ENCODE measurements around the gene PPP2R2B.
"Not testable (repeated sequence)": the region's sequence is repeated elsewhere in the genome, so short reads cannot be mapped to it uniquely, and the experiment has no call there.

Gene PPP2R2B

DNA sequence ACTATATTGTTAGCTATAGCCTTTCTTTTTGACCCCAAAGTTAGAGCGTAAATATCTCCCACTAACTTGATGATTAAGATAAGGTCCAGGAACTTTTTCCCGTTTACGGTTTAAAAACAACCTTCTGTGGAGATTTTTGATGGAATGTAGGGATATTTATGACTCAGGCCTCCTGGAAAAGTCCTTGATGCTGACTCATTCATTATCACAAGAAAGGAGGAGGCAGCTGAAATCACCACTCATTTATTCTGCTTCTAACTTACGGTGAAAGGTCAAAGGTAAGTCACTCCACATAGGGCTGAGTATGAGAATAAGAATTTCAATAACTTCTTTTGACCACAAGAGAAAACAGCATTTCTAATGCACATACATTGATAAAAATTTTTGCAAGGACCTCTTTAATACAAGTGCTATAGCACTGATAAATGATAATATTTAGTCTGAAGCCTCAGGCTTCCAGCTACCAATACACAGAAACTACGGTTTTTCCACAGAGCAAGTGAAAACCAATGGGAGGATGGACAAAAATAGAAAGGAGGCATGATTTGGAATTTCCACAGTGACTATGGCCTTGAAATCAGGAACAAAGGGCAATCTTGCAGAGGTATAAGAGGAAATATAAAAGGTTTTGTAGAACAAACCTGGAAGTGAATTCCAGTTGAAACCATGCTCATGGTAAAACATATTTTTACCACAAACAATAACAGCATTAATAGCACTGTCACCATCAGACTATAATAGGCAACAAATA is 146.5 kb downstream of the PPP2R2B start:
- no peak for DNase-seq

DNA sequence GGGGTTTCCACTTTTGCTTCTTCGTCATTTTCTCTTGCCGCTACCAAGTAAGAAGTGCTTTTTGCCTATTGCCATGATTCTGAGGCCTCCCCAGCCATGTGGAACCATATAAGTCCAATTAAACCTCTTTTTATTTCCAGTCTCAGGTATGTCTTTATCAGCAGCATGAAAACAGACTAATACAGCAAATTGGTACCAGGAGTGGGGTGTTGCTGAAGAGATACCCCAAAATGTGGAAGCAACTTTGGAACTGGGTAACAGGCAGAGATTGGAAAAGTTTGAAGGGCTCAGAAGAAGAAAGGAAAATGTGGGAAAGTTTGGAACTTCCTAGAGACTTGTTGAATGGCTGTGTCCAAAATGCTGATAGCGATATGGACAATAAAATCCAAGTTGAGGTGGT is 149.8 kb downstream of the PPP2R2B start:
- not testable (repeated sequence) for DNase-seq

DNA sequence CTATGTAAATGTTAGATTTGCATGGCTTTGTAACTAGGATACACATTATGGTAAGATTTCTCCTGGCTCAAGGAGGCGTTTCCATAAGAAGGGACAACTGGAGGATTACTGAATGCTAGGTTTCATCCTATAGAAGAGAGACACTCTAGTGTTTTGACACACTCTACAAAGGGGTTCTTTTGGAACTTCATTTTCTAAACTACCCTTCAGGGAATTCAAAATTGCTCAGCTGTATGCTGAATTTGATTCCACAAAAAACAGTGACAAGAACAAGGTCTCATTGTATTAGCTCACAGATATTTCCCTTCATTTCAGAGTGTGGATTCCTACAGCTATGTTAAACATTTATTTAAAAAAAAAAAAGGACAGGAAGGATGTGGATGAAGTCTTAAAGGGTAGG is 151.7 kb downstream of the PPP2R2B start:
- DNase-seq = no peak

DNA sequence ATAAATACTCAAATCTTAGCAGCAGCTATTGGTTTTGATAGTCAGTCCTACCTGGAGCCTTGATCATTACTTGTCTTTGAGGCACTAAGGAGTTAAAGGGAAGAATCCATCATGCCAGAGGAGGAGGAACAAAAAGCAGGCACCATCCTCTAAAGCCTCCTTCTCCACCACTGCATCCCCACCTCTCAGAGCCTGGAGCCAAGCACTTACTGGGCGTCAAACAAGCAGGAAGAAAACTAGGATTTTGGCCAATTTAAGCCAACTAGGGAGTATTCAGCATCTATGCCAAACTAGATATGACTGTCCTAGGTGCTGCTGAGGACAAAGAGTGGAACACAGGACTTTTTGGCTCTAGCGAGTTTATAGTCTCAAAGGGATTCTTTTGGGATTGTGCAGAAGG is 152.5 kb downstream of the PPP2R2B start:
- DNase-seq = no peak

DNA sequence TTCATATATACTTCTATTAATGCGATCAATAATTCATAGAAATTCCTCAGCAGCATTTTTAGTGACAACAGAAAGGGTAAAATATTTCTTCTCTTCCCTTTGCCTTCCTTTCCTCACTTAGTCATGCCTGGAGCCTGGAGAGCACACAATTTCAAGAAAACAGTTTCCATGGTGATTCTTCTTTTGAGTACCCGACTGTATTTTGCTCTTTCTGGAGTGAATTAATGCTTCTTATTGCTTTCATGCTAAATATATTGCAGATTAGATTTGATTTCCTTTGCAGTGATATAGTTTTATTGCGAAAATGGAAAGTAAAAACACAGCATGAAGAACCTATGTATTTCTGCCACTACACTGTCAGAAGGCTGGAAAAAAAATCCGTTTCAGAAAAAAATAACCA is 153.5 kb downstream of the PPP2R2B start:
- DNase-seq = no peak

DNA sequence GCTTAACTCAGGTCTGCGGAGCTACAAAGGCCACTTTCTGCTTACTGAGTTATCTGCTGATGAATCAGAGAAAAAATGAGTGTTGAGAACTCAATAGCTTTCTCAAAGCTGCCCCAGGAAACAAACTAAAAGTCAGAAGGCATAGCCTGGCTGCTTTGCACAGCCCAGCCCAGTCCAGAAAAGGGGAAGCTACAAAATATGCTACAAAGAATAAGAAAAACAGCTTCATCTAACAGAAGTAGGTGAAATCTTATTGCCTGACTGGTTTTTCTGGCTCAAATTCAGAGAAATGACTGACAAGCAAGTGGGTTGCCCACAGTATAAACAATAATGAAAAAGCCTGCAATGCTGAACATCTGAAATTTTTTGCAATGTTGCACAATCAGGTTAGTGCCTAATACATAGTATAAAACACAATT is 156.2 kb downstream of the PPP2R2B start:
- DNase-seq = peak; percentile 68

DNA sequence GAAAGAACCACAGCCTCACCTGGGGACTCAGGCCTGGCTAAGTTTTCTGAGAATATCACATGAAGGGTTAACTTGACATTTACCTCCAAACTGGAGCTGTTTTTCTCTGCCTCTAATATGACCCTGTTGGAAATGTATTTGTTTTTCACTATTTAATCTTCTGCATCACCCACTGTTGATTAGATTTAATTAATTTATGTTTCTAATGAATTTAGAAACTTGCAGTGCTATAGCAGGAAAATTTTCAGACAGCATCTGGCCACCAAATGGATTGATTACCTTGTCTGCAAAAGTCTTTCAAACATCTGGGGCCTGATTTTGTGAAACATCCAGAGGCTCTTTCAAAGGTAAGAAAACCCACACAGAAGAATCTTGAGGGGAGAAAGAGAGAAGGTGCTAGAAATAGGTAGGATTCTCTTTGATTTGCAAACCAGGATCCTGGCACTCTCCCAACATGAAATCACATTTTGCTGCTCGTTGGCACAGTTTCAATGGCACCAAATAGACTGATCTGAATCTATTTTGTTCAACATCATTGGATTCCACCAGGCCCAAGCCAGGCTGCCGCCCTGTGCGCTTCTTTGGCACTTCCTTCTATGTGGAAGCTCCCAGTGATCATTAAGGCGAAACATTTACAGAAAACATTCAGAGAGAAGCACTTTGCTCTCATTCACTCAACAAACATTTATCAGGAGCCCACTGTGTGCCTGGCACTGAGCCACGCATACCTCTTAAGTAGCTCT is 157.3 kb downstream of the PPP2R2B start:
- no peak for DNase-seq

DNA sequence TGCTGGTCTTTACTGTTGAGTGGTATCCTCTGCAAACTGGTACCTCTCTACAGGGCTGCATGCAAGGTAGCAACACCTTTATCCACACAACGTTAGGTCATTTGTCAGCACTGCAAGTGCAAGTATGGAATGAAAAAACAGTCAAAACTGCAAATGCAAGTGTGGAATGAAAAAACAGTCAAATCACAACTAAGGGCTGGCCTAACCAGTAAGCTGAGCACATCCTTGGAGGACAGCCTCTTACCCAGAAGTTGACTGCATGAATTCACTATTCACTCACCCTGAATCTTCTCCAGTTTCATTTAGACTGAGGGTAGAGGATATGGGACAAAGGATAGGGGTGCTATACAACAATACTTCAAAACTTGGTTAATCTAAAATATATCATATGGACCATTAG is 158.4 kb downstream of the PPP2R2B start:
- no peak for DNase-seq

DNA sequence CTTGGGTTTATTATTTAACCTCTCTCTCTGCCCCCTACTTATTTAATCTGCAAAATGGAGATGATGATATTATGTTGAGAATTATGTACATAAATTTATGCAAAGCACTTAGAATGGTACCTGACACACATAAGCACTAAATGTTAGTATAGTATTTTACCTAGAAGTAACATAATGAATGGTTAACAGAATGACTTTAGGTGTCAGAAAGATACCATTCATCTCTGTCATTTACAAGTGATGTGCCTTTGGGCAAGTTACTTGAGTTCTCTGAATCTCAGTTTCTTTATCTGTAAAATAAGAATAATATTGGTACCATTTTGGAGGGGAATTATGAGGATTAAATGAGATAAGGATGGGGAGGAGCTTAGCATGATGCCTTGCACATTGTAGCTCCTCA is 159.4 kb downstream of the PPP2R2B start:
- DNase-seq = no peak

DNA sequence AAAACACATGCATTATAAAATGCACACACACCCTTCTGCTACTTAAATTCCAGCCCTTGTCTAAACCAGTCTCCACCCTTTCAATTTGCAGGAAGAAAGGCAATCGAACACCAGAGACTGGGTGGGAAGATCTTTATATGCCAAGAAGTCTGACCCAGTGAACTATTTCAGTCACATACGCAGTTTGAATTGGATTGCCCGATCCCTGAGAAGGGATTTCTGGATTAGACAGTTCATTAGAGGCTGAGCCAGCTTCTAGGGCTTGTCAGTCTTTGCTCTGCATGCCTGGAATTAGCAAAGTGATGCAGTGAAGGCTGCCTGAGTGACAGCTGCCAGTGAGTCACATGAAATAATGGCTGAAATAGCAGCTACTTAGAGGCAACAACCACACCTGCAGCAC is 159.9 kb downstream of the PPP2R2B start:
- DNase-seq = no peak

DNA sequence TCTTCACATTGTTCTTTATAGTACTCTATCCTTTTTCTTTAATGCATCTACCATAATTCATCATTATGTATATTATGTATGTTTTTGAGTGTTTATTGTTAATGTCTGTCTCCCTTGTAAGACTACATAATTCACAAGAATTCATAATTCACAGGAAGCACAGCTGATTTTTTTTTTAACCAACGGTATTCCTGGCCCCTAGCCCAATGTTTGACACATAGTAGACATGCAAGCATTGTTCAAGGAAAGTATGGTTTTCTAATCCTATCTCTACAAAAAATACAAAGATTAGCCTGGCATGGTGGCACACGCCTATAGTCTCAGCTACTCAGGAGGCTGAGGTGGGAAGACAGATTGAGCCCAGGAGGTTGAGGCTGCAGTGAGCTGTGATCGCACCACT is 160.6 kb downstream of the PPP2R2B start:
- no peak for DNase-seq

DNA sequence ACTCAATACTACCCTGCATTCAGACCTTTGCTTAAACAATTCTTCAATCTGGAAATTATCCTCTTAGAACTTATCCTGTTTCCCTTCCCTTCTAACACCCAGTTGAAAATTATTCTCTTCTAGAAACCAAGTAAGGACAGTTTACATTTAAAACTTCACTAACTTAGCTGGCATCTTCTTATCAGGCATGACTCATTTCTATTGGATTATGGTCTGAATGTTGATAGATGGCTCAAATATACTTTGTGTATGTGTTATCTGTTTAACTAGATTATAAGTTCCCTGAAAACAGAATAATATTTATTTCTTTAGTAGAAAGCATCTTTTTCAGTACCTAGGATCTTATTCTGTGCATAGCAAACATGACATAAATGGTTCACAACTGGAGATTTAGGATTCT is 161.9 kb downstream of the PPP2R2B start:
- DNase-seq = no peak

DNA sequence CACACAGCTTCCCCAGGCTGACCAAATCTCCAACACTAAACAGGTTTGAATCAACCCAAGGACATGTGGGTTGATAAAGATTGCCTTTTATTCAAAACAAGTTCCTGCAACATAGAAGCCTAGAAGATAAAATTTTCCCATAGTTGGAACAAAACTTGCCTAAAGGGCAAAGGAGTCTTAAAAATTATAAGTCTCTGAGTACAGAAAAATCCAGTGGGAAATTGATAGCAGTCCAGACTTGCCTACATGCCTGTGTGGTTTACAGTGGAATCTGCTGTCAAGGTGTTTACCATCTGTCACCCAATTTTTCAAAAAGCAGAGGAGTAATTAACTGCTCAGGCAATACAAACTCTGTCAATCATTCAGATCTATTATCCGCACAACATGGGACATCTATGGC is 168.2 kb downstream of the PPP2R2B start:
- no peak for DNase-seq

DNA sequence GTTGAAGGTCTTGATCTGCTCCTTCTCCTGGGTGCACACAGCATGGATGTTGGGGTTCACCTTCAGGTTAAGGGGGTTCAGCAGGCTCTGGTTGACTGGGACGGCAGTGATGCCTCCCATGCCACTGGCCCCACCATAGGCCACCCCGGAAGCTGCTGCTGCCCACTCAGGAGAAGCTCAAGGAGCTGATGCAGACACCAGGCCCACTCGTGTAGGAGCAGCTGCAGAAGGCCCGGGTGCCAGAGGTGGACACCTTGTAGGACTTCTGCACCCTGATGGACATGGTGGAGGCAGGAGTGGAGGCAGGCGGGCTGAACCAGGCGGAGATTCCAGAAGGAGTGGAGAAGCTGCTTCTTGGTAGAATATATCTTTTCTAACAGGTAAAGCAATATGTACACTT is 171.2 kb downstream of the PPP2R2B start:
- no peak for DNase-seq

DNA sequence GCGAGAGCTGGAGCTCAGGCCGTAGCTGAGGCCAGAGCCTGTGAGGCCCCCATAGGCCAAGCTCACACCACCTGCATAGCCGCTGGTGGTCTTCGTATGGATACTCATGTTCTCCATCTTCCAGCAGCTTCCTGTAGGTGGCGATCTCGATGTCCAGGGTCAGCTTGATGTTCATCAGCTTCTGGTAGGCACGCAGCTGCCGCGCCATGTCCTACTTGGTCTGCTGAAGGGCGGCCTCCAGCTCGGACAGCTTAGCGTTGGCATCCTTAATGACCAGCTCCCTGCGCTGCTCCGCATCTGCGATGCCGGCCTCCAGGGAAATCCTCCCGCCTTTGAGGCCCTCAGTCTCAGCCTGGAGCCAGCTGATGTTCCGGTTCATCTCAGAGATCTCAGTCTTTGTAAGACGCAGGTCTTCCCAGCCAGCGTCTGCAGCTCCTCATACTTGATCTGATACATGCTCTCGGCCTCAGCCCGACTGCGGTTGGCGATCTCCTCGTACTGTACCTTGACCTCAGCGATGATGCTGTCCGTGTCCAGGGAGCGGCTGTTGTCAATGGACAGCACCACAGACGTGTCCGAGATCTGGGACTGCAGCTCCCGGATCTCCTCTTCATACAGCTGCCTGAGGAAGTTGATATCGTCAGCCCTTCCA is 172.1 kb downstream of the PPP2R2B start:
- peak; percentile 5 for DNase-seq

DNA sequence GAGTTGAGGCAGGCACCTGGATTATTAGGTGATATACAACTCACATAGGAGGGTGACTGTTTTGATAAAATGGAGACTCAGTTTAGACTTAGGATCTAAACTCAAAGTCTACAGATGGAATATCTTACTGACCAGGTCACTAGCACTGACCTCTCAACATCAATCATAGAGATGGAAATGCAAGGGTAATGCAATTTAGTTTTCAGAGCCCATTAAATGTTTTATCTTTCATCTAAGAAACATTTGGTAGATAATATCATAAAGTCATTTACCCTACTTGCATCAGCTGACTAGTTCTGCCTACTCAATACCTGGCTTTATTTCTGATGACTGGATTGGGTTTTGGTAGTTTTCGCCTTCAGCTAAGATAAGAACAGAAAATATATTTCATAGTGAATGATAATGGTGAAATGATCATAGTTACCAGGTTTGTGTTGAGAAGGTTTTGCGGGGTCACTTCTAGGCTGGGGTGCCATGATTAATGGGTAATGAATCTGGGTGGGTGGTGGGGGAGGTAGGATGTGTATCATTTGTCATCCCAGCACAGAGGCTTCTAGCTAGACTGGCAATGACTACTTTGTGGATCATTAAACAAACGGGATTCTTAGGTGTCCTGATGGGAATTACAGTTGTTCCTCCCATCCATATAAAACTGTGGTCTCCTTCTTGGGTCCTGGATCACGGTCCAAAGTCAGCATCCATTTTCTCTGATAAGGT is 173.4 kb downstream of the PPP2R2B start:
- no peak for DNase-seq

DNA sequence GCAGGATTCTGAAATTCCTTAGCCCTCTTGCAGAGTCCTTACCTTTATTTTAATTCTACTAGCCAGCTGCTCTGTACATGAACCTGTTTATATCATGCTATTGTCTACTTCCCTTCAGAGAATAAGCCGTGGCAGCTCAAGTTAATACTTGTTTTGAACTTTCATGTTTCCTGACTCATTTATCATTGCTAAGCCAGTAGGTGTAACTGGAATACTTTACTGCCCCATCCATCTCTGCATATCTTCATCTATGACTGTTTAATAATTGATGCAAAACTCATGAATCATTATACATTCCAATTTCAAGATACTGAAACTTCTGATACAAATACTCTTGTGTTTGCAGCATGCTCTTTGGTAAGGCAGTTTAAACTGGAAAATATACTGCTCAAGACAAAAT is 174.7 kb downstream of the PPP2R2B start:
- no peak for DNase-seq

DNA sequence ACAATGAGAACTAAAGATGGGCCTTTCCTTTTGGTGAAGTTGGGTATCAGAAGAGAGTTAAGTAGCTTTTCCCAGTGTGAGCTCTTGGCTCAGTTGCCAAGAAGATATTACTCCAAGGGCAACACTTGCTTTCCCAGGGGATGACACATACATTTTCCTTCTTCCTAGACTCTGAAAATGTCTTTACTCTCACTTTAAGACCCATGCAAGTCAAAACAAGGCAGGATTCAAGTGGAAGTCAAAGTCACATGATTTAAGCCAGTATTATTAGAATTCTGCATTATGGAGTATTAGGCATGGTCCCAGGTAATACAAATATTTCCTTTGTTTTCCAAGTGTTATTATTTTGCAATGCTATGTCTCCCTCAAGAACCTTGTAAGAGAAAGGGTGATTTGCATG is 175.1 kb downstream of the PPP2R2B start:
- DNase-seq = no peak

DNA sequence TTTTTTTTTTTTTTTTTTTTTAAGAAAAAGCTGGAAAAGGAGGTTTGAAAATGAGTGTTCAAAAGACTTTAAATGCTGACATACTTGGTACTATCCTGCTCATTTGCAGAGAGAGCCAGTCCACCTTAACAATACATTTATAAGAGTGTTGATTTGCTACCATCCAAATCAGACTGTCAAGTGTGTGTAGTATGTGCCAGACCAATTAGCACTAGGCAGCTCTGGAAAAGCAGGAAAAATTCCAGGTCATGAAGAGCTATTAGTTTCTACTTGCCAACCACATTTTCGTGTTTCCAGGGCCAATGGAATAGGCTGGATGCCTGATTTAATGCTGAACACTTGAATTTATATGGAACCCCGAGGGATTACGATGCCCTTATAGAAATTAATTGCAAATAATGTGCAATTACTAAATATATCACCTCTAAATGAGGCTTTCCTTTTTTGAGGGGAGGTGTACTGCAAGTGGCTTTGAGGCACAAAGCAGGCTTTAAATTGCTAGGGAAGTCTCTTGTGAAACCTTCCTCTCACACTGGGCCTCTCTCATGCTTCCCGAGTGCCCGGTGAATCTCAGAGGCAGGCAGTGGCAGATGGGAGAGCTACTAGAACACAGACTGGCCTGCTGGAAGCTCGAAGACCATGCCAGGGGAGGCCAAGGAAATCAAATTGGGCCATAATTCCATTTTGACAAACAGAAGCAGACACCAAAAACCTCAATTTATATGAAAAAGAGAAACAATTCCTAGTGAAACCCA is 178.7 kb downstream of the PPP2R2B start:
- DNase-seq = no peak

DNA sequence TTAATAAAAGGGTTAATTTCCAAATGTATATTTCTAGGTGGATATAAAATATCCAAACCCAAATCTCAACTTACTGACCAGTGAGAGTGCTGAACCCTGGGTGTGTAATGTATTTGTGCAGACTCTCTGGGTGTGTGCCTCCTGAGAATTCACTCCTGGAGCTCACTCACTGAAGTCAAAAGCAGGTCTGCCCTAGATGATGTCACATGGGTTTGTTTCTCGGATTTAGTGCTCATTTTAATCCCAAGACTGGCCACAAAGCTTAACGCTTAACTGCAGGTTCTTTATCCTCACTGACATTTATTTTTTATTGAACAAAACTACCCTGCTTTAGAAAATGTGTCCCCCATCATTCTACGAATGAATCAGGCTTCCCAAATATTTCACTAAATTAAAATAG is 179.4 kb downstream of the PPP2R2B start:
- no peak for DNase-seq

DNA sequence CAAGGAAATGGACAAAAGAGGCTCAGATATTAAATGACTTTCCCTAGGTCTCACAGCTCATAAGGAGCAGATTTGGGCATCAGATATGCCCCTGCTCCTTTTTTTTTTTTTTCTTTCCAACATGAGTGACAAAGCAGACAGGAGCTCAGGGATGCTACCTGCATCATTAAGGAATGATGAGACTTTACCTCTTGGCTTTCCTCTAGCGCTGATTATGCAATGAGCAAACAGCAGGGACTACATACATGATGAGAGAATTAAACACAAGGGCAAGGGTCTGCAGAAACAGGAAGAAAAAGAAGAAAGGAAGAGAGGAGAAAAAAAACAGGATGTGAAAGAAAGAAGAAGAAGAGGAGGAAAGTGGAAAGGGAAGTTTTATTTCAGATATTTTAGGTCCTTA is 179.9 kb downstream of the PPP2R2B start:
- DNase-seq = no peak

DNA sequence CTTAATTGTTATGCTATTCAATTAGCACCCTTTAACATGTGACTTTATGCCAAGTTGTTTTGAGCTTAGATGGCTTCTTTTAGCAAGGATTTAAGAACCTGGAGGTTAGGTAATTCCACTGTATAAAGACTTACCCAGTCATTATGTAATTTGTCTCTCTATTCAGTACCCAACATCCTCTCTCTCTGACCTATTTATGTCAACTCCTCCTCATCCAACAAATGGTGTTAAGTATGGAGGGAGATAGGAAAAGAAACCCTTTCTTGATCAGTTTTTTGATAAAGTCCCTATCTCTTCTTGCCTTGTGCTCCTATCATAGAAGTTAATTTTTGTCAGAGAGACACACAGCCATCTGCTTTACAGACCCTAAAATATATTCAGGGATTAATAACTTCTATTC is 181.3 kb downstream of the PPP2R2B start:
- DNase-seq = no peak

DNA sequence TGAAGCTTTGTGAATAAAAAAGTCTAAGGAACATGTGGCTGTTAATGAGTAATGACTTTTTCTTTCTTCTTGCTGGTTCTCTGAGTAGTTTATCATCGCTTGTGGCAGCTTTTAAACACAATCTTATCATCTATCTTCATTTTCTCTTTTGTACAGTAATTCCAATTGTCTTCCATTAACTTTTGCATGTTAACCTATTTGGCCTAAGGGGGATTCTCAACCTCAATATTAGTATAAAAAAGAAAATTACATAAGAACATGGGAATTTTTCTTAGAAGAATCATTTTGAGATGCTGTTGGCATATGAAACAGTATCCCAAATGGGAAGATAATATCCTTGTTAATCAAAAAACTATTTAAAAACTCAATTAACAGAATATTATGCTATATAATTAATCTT is 182.9 kb downstream of the PPP2R2B start:
- DNase-seq = no peak
